ENCODE measurements around the gene HSPB2.

- TF ChIP-seq ZNF384 (IDR thresholded peaks at IDR 0.05) = no peak
- no peak for TF ChIP-seq PKNOX1 (IDR thresholded peaks at IDR 0.05)
- TF ChIP-seq ARNT (IDR thresholded peaks at IDR 0.05) = no peak
- no peak for TF ChIP-seq SP1 (IDR thresholded peaks at IDR 0.05)
Observed at GRCh38 chr11:111910676-111911562, 1.6 kb upstream of the HSPB2 start.

Measured in HEK293T (cell line).